ENCODE data around the gene BMX.
A peak's percentile ranks its signal among the peaks of the same experiment; 100 is the strongest.

Gene BMX

GRCh38 chrX:15471028-15471427, 29.6 kb upstream of the BMX start:
- no peak overlapping the region for H3K4me3 ChIP-seq (ENCODE audit: low read depth, low read length)
- peak; percentile 69 for TF ChIP-seq CTCF (IDR thresholded peaks at IDR 0.05; ENCODE audit: low read depth, low read length, missing control alignments)
- no peak for DNase-seq (ENCODE audit: low read depth)

- TF ChIP-seq CTCF (IDR thresholded peaks at IDR 0.05; ENCODE audit: low read depth, low read length, missing control alignments), result no peak
- H3K4me3 ChIP-seq (ENCODE audit: low read depth, low read length), result no peak overlapping the region
- no peak for DNase-seq (ENCODE audit: low read depth)
Observed at GRCh38 chrX:15472531-15472930, 28.1 kb upstream of the BMX start.

GRCh38 chrX:15474028-15474427, 26.6 kb upstream of the BMX start:
- DNase-seq (ENCODE audit: low read depth), result no peak
- no peak overlapping the region for H3K4me3 ChIP-seq (ENCODE audit: low read depth, low read length)
- no peak for TF ChIP-seq CTCF (IDR thresholded peaks at IDR 0.05; ENCODE audit: low read depth, low read length, missing control alignments)

- no peak for TF ChIP-seq CTCF (IDR thresholded peaks at IDR 0.05; ENCODE audit: low read depth, low read length, missing control alignments)
- DNase-seq (ENCODE audit: low read depth), result no peak
- no peak overlapping the region for H3K4me3 ChIP-seq (ENCODE audit: low read depth, low read length)
Observed at GRCh38 chrX:15475021-15475420, 25.6 kb upstream of the BMX start.

GRCh38 chrX:15475486-15475885, 25.1 kb upstream of the BMX start:
- no peak for TF ChIP-seq CTCF (IDR thresholded peaks at IDR 0.05; ENCODE audit: low read depth, low read length, missing control alignments)
- DNase-seq (ENCODE audit: low read depth), result no peak
- no peak overlapping the region for H3K4me3 ChIP-seq (ENCODE audit: low read depth, low read length)

GRCh38 chrX:15483891-15484290, 16.7 kb upstream of the BMX start:
- no peak overlapping the region for H3K4me3 ChIP-seq (ENCODE audit: low read depth, low read length)
- no peak for TF ChIP-seq CTCF (IDR thresholded peaks at IDR 0.05; ENCODE audit: low read depth, low read length, missing control alignments)
- DNase-seq (ENCODE audit: low read depth), result no peak

GRCh38 chrX:15492469-15492868, 8.1 kb upstream of the BMX start:
- TF ChIP-seq CTCF (IDR thresholded peaks at IDR 0.05; ENCODE audit: low read depth, low read length, missing control alignments), result no peak
- H3K4me3 ChIP-seq (ENCODE audit: low read depth, low read length), result peak overlapping the region; percentile 58
- no peak for DNase-seq (ENCODE audit: low read depth)

All from GM12864 (cell line).